Astrocyte of the cerebellum (primary cell): Measurements from ENCODE around the gene RTN3.
A peak's percentile ranks its signal among the peaks of the same experiment; 100 is the strongest.

ENCODE experiments used
- DNase-seq: peaks from one replicate; pipeline ENCODE4 v3.0.0-alpha.2; 2011; ENCODE audit warnings: low read depth
- H3K4me3 ChIP-seq: 2 replicates; pipeline ENCODE4 v1.5.1; 2011; ENCODE audit warnings: mild to moderate bottlenecking, low read depth, low read length, moderate library complexity
- in situ Hi-C: cut with HindIII; loops from 2 replicates; pipeline ENCODE4 v1.10.0; 2017; ENCODE audit warnings: low sequenced_read_pairs
- TF ChIP-seq, protein P1 (sequence below): IDR thresholded peaks from 2 replicates; pipeline ENCODE4 v1.5.1; 2012; ENCODE audit warnings: low read length, low read depth, moderate library complexity, mild to moderate bottlenecking; ENCODE audit errors: missing control alignments

The RTN3 gene

DNA sequence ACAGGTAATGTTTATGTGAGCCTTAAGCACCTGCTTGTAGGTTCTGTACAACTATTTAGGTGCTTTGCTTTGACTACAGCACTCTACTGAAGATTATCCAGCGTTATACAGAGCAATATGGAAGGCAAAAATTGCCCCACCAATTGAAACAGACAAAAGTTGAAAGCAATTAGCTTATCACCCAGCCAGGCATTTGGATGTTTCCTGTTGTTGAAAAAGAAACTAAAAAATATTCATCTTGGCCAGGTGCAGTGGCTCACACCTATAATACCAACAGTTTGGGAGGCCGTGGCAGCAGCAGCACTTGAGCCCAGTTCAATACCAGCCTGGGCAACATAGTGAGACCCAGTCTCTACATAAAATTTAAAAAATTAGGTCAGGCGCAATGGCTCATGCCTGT is 28.6 kb upstream of the RTN3 start:
- DNase-seq = no peak
- in situ Hi-C loops = no loop called here
- TF ChIP-seq, protein P1, sequence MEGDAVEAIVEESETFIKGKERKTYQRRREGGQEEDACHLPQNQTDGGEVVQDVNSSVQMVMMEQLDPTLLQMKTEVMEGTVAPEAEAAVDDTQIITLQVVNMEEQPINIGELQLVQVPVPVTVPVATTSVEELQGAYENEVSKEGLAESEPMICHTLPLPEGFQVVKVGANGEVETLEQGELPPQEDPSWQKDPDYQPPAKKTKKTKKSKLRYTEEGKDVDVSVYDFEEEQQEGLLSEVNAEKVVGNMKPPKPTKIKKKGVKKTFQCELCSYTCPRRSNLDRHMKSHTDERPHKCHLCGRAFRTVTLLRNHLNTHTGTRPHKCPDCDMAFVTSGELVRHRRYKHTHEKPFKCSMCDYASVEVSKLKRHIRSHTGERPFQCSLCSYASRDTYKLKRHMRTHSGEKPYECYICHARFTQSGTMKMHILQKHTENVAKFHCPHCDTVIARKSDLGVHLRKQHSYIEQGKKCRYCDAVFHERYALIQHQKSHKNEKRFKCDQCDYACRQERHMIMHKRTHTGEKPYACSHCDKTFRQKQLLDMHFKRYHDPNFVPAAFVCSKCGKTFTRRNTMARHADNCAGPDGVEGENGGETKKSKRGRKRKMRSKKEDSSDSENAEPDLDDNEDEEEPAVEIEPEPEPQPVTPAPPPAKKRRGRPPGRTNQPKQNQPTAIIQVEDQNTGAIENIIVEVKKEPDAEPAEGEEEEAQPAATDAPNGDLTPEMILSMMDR = no peak
- no peak overlapping the region for H3K4me3 ChIP-seq

DNA sequence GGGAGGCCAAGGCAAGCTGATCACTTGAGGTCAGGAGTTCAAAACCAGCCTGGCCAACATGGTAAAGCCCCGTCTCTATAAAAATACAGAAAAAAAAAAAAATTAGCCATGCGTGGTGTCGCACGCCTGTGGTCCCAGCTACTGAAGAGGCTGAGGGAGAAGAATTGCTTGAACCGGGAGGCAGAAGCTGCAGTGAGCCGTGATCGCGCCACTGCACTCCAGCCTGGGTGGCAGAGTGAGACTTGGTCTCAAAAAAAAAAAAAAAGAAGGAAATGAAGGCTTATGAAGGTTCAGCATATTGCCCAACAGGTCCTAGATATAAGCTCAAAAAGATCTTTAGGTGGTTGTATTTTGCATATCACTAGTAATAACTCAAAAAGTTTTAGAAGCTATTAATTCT is 20.3 kb upstream of the RTN3 start:
- no peak for DNase-seq
- TF ChIP-seq, protein P1 = no peak
- no peak overlapping the region for H3K4me3 ChIP-seq
- in situ Hi-C loops = loop anchor here (5.0 kb wide), 1 partner anchor 56 kb away; no protein-coding TSS in a partner anchor

DNA sequence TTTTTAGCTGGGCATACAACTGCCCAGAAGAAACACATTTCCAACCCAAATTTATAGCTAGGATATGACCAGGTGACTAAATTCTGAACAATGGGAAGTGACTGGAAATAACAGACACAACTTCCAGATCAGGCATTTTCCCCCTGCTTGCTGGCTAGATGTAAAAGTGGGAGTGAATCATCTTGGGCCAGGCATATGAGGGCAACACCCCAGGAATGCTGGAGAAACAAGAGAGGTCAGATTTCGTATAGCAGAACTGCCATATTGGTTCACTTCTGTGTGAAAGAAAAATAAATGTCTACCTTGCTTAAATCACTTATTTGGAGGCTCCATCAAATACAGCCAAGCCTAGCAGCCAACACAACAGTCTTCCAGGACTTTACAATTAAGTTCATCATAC is 17.5 kb upstream of the RTN3 start:
- DNase-seq = no peak
- TF ChIP-seq, protein P1 = no peak
- H3K4me3 ChIP-seq = no peak overlapping the region
- in situ Hi-C loops = loop anchor here (5.0 kb wide), 1 partner anchor 53 kb away; no protein-coding TSS in a partner anchor

DNA sequence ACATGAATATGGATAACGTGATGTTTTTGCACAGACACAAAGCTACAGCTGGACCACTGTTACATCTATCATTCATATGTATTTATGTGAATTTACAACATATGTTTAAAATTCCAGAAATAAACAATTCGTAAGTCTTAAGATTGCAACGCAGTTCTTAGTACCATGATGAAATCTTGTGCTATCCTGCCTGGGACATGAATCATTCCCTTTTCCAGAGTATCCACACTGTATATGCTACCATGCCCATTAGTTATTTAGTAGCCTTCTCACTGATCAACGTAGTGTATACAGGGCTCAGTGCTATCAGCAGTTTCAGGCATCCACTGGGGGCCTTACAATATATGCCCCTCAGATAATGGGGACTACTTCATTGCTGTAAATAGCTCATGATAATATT is 14.4 kb upstream of the RTN3 start:
- TF ChIP-seq, protein P1 = no peak
- in situ Hi-C loops = no loop called here
- no peak overlapping the region for H3K4me3 ChIP-seq
- no peak for DNase-seq

DNA sequence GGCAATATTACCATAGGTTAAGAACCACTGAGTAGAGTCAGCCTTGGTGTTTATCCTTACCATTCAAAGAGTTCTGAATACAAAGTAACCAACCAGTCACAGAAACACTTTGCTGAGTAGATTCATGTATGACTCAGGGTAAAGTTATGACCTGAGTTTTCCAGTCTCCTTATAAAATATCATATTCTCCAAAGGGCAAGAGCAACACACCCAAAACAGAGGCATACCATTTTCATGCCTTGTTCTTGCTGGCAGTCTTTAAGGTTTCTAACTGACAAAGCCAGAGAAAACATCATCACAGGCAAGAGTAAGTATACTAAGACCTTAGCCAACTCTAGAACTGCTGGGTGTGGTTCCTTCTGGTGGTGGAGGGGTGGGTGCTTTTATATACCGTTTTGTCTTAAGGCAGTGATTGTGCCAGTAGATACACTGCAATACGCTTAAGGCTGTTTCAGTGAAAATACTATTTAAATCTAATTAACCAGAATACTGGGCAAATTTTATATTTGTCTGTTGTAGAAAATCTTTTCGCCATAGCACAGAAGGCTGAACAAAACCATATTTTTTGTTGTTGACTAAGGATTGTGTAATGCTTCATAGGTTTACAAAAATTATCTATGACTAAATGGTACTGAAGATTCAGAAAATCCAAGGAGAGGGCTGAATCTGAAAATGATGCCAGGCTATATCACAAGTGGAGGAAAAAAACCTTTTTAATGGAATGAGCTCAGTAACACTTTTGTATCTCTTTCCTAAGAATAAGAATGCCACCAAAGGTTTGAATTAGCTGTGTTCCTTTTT is 13.1 kb upstream of the RTN3 start:
- in situ Hi-C loops = no loop called here
- TF ChIP-seq, protein P1 = no peak
- DNase-seq = peak; percentile 81
- peak overlapping the region; percentile 13 for H3K4me3 ChIP-seq

DNA sequence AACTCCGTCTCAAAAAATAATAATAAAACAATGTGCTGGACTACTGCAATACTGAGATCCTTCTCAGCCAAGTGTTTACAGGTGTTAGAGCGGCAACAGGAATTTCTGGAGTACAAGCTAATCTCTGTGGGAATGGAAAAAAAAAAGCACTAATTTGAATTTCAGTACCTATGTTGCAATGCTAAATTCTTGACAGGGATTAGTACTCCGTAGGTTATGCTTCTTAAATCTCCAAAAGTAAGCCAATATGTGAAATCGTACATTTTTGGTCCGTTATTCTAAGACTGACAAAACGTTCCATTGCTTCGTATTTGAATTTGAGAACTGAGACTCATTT is 11.2 kb upstream of the RTN3 start:
- peak overlapping the region; percentile 60 for H3K4me3 ChIP-seq
- DNase-seq = no peak
- TF ChIP-seq, protein P1 = no peak
- in situ Hi-C loops = no loop called here
